IMR-90 (cell line): ENCODE measurements around the gene KDM5B. TPM values are rescaled to one million over a fixed set of nuclear protein-coding genes. Genes with fewer than 3 reads are reported as not detected.

Experiments used
- ATAC-seq: fragments of 200-7000 bp; cut with Tn5 transposase; 2 replicates; pipeline ENCODE4 v1.9.1; 2020; ENCODE audit warnings: low read depth, mild to moderate bottlenecking, moderate library complexity
- BruUV-seq: library from RNA; stranded (reverse); fragments of 400-500 nt; replicated peaks from 2 replicates; lab custom pipeline; 2021; lab: Mats Ljungman, UMichigan
- CTCF ChIA-PET: fragments of 300-600 bp; formaldehyde crosslinking; extraction: SDS; loops from one replicate; lab custom pipeline; 2021; ENCODE audit warnings: antibody characterized with exemption; lab: Yijun Ruan, JAX
- POLR2A ChIA-PET: fragments of 300-600 bp; sonication (Branson Sonifier 250); formaldehyde crosslinking; loops from one replicate; lab custom pipeline; 2022; ENCODE audit warnings: antibody characterized with exemption; ENCODE audit not compliant: unreplicated experiment; lab: Charles Lee
- DNase-seq: peaks from one replicate; pipeline ENCODE4 v3.0.0; 2013
- H2AFZ ChIP-seq: replicated peaks from 2 replicates; pipeline ENCODE3; 2013; ENCODE audit warnings: low read length, mild to moderate bottlenecking; ENCODE audit not compliant: poor library complexity
- H2AK5ac ChIP-seq: 2 replicates; pipeline ENCODE4 v1.6.1; 2013; ENCODE audit warnings: low read depth, low read length, inconsistent platforms
- H2AK9ac ChIP-seq: replicated peaks from 2 replicates; pipeline ENCODE3; 2013; ENCODE audit warnings: mild to moderate bottlenecking, low read depth, low read length, moderate library complexity; ENCODE audit not compliant: poor library complexity
- H2BK120ac ChIP-seq: 2 replicates; pipeline ENCODE4 v1.6.1; 2013; ENCODE audit warnings: low read depth, low read length, inconsistent platforms
- H2BK15ac ChIP-seq: 3 replicates; pipeline ENCODE4 v1.6.1; 2013; ENCODE audit warnings: low read depth, low read length, inconsistent platforms
- H2BK20ac ChIP-seq: 2 replicates; pipeline ENCODE4 v1.6.1; 2013; ENCODE audit warnings: low read depth, mild to moderate bottlenecking, inconsistent platforms, low read length, moderate library complexity
- H2BK5ac ChIP-seq: 2 replicates; pipeline ENCODE4 v1.6.1; 2013; ENCODE audit warnings: mild to moderate bottlenecking, low read depth, low read length, inconsistent platforms; ENCODE audit not compliant: poor library complexity, severe bottlenecking
- H3K14ac ChIP-seq: replicated peaks from 2 replicates; pipeline ENCODE4 v1.6.1; 2013; ENCODE audit warnings: low read depth, low read length, inconsistent platforms
- H3K18ac ChIP-seq: 2 replicates; pipeline ENCODE4 v1.6.1; 2013; ENCODE audit warnings: low read depth, low read length, control low read depth
- H3K23ac ChIP-seq: 2 replicates; pipeline ENCODE4 v1.6.1; 2013; ENCODE audit warnings: low read depth, low read length, inconsistent platforms
- H3K27ac ChIP-seq: 2 replicates; pipeline ENCODE4 v1.5.1; 2013; ENCODE audit warnings: mild to moderate bottlenecking, control low read depth, low read length; ENCODE audit not compliant: insufficient read depth
- H3K27me3 ChIP-seq: 2 replicates; pipeline ENCODE4 v1.6.1; 2013; ENCODE audit warnings: low read length; ENCODE audit not compliant: control insufficient read depth, insufficient read depth
- H3K36me3 ChIP-seq: 2 replicates; pipeline ENCODE4 v1.6.1; 2013; ENCODE audit warnings: low read length, mixed read lengths; ENCODE audit not compliant: control insufficient read depth, insufficient read depth
- H3K4ac ChIP-seq: 2 replicates; pipeline ENCODE4 v1.6.1; 2013; ENCODE audit warnings: low read depth, low read length, inconsistent platforms
- H3K4me1 ChIP-seq: 2 replicates; pipeline ENCODE4 v1.6.1; 2013; ENCODE audit warnings: low read length, mixed read lengths; ENCODE audit not compliant: control insufficient read depth, insufficient read depth
- H3K4me2 ChIP-seq: 2 replicates; pipeline ENCODE4 v1.6.1; 2013; ENCODE audit warnings: low read depth, mild to moderate bottlenecking, control low read depth, low read length, moderate library complexity
- H3K4me3 ChIP-seq: 2 replicates; pipeline ENCODE4 v1.5.1; 2013; ENCODE audit warnings: low read depth, mild to moderate bottlenecking, control low read depth, low read length, moderate library complexity; ENCODE audit not compliant: insufficient read depth
- H3K56ac ChIP-seq: 2 replicates; pipeline ENCODE4 v1.6.1; 2013; ENCODE audit warnings: low read length, inconsistent platforms; ENCODE audit not compliant: insufficient read depth; ENCODE audit errors: extremely low read depth
- H3K79me1 ChIP-seq, 2 experiments: 2 replicates each; pipeline ENCODE4 v1.6.1; 2013; ENCODE audit warnings: low read length in 2 of 2, inconsistent platforms in 1 of 2, low read depth in 1 of 2
- H3K9ac ChIP-seq: 2 replicates; pipeline ENCODE4 v1.6.1; 2013; ENCODE audit warnings: low read depth, low read length, control low read depth
- H3K9me1 ChIP-seq: 2 replicates; pipeline ENCODE4 v1.6.1; 2013; ENCODE audit warnings: low read length, inconsistent platforms; ENCODE audit not compliant: insufficient read depth
- H3K9me3 ChIP-seq: 2 replicates; pipeline ENCODE4 v1.6.1; 2013; ENCODE audit warnings: low read length; ENCODE audit not compliant: control insufficient read depth, insufficient read depth
- H4K20me1 ChIP-seq: 2 replicates; pipeline ENCODE4 v1.6.1; 2013; ENCODE audit warnings: low read length, inconsistent platforms; ENCODE audit not compliant: insufficient read depth
- H4K5ac ChIP-seq: 2 replicates; pipeline ENCODE4 v1.6.1; 2013; ENCODE audit warnings: mild to moderate bottlenecking, low read depth, low read length, control low read depth
- H4K8ac ChIP-seq, 2 experiments: 2 replicates each; pipeline ENCODE4 v1.6.1; 2013; ENCODE audit warnings: low read depth in 2 of 2, low read length in 2 of 2, control low read depth in 1 of 2, inconsistent platforms in 1 of 2
- H4K91ac ChIP-seq: 2 replicates; pipeline ENCODE4 v1.6.1; 2013; ENCODE audit warnings: low read depth, low read length, inconsistent platforms; ENCODE audit not compliant: insufficient read depth
- CEBPB ChIP-seq: IDR thresholded peaks from 2 replicates; pipeline ENCODE4 v1.6.1; 2012; ENCODE audit warnings: low read depth, low read length, improper control_type of control experiment
- FOS ChIP-seq: fragments of 150-350 bp; IDR thresholded peaks from 2 replicates; pipeline ENCODE4 v1.6.1; 2016; ENCODE audit warnings: low read depth, low read length
- MAZ ChIP-seq: IDR thresholded peaks from 2 replicates; pipeline ENCODE4 v1.6.1; 2012; ENCODE audit warnings: low read depth, mild to moderate bottlenecking, low read length, improper control_type of control experiment, moderate library complexity, borderline replicate concordance
- MXI1 ChIP-seq: IDR thresholded peaks from 2 replicates; pipeline ENCODE4 v1.6.1; 2012; ENCODE audit warnings: low read depth, mild to moderate bottlenecking, low read length, moderate library complexity, borderline replicate concordance
- POLR2A ChIP-seq: IDR thresholded peaks from 2 replicates; pipeline ENCODE4 v1.6.1; 2012; ENCODE audit warnings: mild to moderate bottlenecking, low read depth, low read length
- RAD21 ChIP-seq: IDR thresholded peaks from 2 replicates; pipeline ENCODE4 v1.6.1; 2012; ENCODE audit warnings: low read length, improper control_type of control experiment
- RCOR1 ChIP-seq: IDR thresholded peaks from 2 replicates; pipeline ENCODE4 v1.6.1; 2012; ENCODE audit warnings: mild to moderate bottlenecking, low read length, improper control_type of control experiment; ENCODE audit not compliant: insufficient replicate concordance
- RFX5 ChIP-seq: IDR thresholded peaks from 2 replicates; pipeline ENCODE4 v1.8.0; 2012; ENCODE audit warnings: low read depth, mild to moderate bottlenecking, low read length, moderate library complexity
- SMC3 ChIP-seq: fragments of 150-350 bp; IDR thresholded peaks from 2 replicates; pipeline ENCODE4 v1.6.1; 2016; ENCODE audit warnings: low read depth, mild to moderate bottlenecking, antibody characterized with exemption, low read length, moderate library complexity
- WGBS, 2 experiments: methylation state at CpG; one replicate each; pipeline versions ENCODE4 v1.1.5 to v1.1.7; 2013; ENCODE audit warnings: missing lambda C conversion rate in 2 of 2; ENCODE audit not compliant: insufficient read length in 1 of 2; ENCODE audit errors: extremely low coverage in 2 of 2; 5-methylcytosine and 5-hydroxymethylcytosine counted together
- dilution Hi-C: fragments of 300-500 bp; cut with HindIII; formaldehyde crosslinking; loops from one replicate; pipeline ENCODE4 v1.14.3; 2018; ENCODE audit warnings: low sequenced_read_pairs; ENCODE audit not compliant: unreplicated experiment
- in situ Hi-C: fragments of 300-500 bp; cut with MboI; formaldehyde crosslinking; loops from 3 replicates; pipeline ENCODE4 v1.14.3; 2019; ENCODE audit warnings: low sequenced_read_pairs, inconsistent platforms, mixed read lengths
- intact Hi-C: fragments of 100-400 bp; cut with micrococcal nuclease; formaldehyde crosslinking; loops from 2 replicates; pipeline ENCODE4 v1.10.0; 2022
- polyA plus RNA-seq, 3 experiments: library from polyadenylated mRNA; depleted of rRNA; stranded (reverse); fragments of >200 nt; gene quantifications; 2 replicates each; pipeline ENCODE4 v1.2.3, GENCODE V29; 2012; ENCODE audit warnings: low replicate concordance in 1 of 3
- total RNA-seq: library from RNA; depleted of rRNA; stranded (reverse); fragments of >200 nt; gene quantifications from 2 replicates; pipeline ENCODE4 v1.2.3, GENCODE V29; 2012
- TF ChIP-seq, protein P1 (sequence below): conservative IDR thresholded peaks from 2 replicates; pipeline ENCODE4 v1.5.1; 2012; ENCODE audit warnings: mild to moderate bottlenecking, low read depth, low read length, improper control_type of control experiment
- TF ChIP-seq, protein P2 (sequence below): fragments of 150-350 bp; IDR thresholded peaks from 2 replicates; pipeline ENCODE4 v1.6.1; 2016; ENCODE audit warnings: low read depth, mild to moderate bottlenecking, low read length, moderate library complexity, borderline replicate concordance

The KDM5B gene
- total and polyA plus RNA-seq, 2 of the 4 experiments (the other 2 are of a cell fraction): 28.8 to 82.1 TPM

DNA sequence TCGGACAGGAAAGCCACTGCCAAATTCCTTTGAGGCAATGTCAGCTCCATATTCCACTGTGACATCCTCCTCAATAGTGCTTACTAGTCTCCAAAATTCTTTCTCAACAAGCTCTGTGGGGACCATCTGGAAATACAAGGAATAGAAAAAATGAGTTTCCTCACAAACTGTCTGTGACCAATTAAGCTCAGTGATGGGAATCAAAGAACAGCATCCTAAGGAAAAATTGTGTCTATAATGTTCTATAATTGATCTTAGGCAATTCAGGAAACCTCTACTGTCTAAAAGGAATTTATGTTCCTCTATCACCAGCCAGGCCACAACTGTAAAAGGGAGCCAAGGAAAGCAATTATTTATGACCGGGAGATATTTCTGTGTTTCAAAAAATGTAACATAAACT lies 51.8 kb downstream of the KDM5B start:
- Histone ChIP-seq H3K9me1 (peaks cover 4% of the 10 kb centered on the region; the same call in 1 of the 2 replicates), H2AK9ac (no peak overlapping the region), H2BK15ac (no peak overlapping the region), H3K27ac (no peak overlapping the region), H4K91ac (no peak overlapping the region), H2AK5ac (no peak overlapping the region), H4K5ac (no peak overlapping the region), H3K18ac (no peak overlapping the region), H2BK5ac (no peak overlapping the region), H3K36me3 (peaks cover 68% of the 10 kb centered on the region), H3K14ac (no peak overlapping the region), H3K4me3 (no peak overlapping the region), H2BK20ac (no peak overlapping the region), H4K8ac (no peak overlapping the region), H3K27me3 (no peaks in the 10 kb centered on the region), H3K23ac (no peak overlapping the region), H3K4ac (no peak overlapping the region), H4K20me1 (no peaks in the 10 kb centered on the region; the same call in 1 of the 2 replicates), H3K79me1 (peaks cover 3 to 26% of the 10 kb centered on the region in 2 experiments), H2AFZ (no peak overlapping the region), H2BK120ac (no peak overlapping the region), H3K9me3 (no peaks in the 10 kb centered on the region), H3K56ac (no peak overlapping the region), H3K9ac (no peak overlapping the region), H3K4me1 (peaks cover 3% of the 10 kb centered on the region), H3K4me2 (no peak overlapping the region)
- CTCF ChIA-PET: no interaction called here
- DNase-seq (no peak), ATAC-seq (no peak)
- dilution Hi-C loops (no loop called here), in situ Hi-C loops (loop anchor here (10.0 kb wide), 1 partner anchor 158 kb away; no protein-coding TSS in a partner anchor), intact Hi-C loops (loop anchor here (10.0 kb wide), 1 partner anchor 238 kb away; no protein-coding TSS in a partner anchor)
- WGBS, 2 experiments: no CpG with 5 or more reads among the region's 2 CpGs
- BruUV-seq: no TSS peak
- TF ChIP-seq FOS (no peak), SMC3 (no peak), RCOR1 (no peak), CEBPB (no peak), RFX5 (no peak), POLR2A (no peak), MAZ (no peak), MXI1 (no peak), RAD21 (no peak)
- TF ChIP-seq, protein P1, sequence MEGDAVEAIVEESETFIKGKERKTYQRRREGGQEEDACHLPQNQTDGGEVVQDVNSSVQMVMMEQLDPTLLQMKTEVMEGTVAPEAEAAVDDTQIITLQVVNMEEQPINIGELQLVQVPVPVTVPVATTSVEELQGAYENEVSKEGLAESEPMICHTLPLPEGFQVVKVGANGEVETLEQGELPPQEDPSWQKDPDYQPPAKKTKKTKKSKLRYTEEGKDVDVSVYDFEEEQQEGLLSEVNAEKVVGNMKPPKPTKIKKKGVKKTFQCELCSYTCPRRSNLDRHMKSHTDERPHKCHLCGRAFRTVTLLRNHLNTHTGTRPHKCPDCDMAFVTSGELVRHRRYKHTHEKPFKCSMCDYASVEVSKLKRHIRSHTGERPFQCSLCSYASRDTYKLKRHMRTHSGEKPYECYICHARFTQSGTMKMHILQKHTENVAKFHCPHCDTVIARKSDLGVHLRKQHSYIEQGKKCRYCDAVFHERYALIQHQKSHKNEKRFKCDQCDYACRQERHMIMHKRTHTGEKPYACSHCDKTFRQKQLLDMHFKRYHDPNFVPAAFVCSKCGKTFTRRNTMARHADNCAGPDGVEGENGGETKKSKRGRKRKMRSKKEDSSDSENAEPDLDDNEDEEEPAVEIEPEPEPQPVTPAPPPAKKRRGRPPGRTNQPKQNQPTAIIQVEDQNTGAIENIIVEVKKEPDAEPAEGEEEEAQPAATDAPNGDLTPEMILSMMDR: no peak
- TF ChIP-seq, protein P2, sequence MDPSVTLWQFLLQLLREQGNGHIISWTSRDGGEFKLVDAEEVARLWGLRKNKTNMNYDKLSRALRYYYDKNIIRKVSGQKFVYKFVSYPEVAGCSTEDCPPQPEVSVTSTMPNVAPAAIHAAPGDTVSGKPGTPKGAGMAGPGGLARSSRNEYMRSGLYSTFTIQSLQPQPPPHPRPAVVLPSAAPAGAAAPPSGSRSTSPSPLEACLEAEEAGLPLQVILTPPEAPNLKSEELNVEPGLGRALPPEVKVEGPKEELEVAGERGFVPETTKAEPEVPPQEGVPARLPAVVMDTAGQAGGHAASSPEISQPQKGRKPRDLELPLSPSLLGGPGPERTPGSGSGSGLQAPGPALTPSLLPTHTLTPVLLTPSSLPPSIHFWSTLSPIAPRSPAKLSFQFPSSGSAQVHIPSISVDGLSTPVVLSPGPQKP: no peak
- POLR2A ChIA-PET: no interaction called here
